B cell (primary cell): ENCODE results near the gene PRKN.

Source experiments
- EZH2 ChIP-seq: IDR thresholded peaks from 2 replicates; pipeline ENCODE4 v1.6.1; 2012; ENCODE audit warnings: borderline replicate concordance, low read depth, mild to moderate bottlenecking, moderate library complexity, low read length; ENCODE audit not compliant: insufficient read depth, poor library complexity, severe bottlenecking
- TF ChIP-seq, protein P1 (sequence below): fragments of 200-600 bp; IDR thresholded peaks from one replicate; pipeline ENCODE4 v1.8.0; 2022; ENCODE audit warnings: antibody characterized with exemption, mild to moderate bottlenecking

DNA sequence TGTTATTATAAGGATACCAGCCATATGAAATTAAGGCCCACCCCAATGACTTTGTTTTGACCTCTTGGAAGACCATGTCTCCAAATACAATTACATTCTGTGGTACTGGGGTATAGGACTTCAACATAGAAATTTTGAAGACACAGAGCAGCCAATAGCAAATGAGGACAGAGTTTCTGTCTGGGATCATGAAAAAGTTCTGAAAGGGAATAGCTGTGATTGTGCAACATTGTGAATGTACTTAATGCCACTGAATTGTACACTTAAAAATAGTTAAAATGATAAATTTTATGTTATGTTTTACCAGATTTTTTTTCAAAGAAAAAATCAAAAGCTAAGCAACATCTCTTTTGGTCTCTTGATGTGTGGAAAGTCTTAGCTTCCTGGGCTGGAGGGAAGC lies 1426.7 kb downstream of the PRKN start:
- TF ChIP-seq, protein P1, sequence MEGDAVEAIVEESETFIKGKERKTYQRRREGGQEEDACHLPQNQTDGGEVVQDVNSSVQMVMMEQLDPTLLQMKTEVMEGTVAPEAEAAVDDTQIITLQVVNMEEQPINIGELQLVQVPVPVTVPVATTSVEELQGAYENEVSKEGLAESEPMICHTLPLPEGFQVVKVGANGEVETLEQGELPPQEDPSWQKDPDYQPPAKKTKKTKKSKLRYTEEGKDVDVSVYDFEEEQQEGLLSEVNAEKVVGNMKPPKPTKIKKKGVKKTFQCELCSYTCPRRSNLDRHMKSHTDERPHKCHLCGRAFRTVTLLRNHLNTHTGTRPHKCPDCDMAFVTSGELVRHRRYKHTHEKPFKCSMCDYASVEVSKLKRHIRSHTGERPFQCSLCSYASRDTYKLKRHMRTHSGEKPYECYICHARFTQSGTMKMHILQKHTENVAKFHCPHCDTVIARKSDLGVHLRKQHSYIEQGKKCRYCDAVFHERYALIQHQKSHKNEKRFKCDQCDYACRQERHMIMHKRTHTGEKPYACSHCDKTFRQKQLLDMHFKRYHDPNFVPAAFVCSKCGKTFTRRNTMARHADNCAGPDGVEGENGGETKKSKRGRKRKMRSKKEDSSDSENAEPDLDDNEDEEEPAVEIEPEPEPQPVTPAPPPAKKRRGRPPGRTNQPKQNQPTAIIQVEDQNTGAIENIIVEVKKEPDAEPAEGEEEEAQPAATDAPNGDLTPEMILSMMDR = no peak
- TF ChIP-seq EZH2 = no peak
